GM18867 (cell line): ENCODE data around the gene FOXF2.
A peak's percentile ranks its signal among the peaks of the same experiment; 100 is the strongest.

ENCODE experiments used
- ATAC-seq: cut with Tn5 transposase; IDR thresholded peaks from one replicate; pipeline ENCODE4 v1.9.1; 2021; ENCODE audit warnings: mild to moderate bottlenecking, moderate library complexity; ENCODE audit not compliant: unreplicated experiment

The FOXF2 gene

DNA sequence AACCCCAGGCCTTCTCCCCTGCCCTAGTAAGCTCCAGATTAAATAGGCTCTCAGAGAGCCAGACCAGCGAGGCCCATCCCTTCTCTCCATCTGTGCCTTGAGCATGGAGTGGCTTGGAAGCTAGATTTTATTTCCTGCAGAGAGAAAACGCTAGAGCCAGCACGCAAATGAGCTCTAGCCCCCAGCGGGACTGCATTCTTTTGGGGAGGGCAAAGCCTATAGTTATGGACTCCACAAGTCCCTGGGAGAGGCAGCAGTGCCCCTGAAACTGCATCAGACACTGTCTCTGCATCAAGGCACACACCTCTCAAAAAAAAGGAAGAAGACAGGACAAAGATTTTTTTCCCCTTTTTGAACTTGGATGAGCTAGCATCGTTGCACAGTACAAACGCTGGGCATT, 15.8 kb downstream of the FOXF2 start:
- ATAC-seq: no peak

DNA sequence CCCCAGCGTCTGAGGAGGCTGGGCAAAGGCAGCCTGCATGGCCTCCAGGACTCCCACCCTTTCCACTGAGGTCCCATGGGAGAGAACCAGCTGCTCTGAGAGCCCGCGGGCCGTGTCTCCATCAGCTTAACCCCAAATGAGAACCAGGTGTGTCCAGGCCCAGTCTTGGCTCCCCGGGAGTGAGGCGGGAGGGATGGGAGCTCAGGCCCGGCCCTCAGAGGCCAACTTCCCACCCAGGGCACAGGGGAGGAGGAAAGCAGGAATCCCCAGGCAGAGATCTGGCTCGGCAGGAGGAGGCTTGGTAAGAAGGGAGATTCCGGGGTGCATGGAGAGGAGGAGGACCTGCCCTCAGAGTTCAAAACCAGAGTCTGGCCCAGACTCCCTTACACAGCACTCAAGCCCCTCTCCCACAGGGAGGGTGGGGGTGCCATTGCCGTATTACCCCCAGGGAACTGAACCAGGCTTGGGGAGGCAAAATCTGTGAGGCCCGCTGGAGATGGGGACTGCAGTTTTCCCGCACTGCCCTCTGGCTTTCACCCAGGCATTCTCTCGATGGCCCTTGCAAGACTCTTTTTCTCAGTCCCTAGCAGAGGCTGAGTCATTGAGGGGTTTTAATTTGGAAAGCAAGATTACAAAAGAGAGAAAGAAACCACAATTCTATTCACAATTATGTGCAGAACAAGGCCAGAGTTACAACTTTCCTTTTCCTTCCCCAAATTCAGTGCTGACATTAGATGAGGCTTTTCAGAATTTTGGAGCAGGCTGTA, 17.1 kb downstream of the FOXF2 start:
- ATAC-seq: no peak

DNA sequence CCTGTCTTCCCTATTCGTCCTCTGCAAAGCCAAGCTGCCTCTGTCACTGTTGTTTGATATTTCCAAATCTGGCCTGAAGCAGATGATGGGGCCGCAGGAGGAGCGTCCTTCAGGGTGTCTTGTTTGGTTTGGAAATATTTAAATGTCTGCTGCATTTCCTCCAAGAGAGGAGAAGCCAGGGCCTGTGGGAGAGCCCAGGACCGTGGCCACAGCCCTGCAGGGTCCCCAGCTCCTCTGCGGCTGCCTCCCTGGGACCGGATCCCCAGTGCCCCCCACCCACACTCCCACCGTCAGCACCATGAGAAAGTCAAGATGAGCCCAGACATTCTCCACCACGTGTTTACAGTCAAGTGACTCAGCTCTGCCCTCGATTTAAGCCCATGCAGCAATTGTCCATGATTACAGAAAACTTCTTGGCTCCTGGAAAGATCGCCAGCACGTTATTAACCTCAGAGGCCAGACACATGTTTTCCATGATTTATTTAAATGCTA, 18.2 kb downstream of the FOXF2 start:
- ATAC-seq: no peak

DNA sequence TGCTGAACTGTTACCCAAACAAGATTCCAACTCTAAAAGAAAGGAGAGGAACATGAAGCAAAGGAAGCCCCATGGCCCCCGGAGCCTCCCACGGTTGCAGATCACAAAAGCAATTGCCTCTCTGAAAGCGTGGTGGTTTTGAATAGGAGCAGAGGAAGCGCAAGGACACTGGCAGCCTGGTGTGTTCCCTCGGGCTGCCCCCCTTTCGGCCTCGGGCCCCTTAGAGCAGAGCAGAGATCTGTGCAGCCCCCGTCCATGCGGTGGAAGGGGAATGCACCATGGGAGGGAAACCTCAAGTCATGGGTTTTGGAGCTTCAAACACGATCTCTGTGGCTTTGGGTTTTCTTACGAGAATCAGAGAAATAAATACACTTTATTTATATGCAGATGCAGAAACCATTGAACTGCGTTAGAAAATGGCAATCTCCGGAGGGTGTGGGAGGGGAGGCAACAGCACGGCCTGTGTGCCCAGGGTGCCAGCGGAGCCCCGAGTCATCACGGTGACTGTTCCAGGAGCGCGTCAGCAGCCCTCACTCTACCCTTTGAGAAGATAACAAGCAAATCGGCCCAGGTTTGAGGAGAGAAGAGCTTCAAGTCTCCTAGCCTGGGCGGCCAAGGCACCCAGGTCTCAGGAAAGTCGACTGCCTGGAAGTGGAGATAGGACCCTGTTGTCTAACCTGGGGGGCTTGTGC, 20.5 kb downstream of the FOXF2 start:
- no peak for ATAC-seq

DNA sequence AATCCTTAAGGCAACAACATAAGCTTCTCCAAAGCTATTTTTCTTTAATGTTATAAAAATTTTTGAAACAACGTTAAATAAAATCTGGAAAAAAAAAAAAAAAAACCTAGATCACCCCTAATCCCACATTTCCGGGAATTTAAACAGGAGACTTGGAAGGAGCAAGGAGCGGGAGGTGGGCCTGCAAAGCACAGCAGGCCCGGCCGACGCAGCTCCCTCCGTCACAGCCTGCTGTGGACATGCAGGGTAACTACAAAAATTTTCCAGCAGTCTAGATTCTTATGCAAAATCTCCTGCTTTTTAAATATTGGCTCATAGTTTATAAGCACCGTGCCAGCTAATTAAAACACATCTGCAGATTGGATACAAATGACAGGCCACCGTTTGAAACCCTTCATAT, 23.5 kb downstream of the FOXF2 start:
- no peak for ATAC-seq

DNA sequence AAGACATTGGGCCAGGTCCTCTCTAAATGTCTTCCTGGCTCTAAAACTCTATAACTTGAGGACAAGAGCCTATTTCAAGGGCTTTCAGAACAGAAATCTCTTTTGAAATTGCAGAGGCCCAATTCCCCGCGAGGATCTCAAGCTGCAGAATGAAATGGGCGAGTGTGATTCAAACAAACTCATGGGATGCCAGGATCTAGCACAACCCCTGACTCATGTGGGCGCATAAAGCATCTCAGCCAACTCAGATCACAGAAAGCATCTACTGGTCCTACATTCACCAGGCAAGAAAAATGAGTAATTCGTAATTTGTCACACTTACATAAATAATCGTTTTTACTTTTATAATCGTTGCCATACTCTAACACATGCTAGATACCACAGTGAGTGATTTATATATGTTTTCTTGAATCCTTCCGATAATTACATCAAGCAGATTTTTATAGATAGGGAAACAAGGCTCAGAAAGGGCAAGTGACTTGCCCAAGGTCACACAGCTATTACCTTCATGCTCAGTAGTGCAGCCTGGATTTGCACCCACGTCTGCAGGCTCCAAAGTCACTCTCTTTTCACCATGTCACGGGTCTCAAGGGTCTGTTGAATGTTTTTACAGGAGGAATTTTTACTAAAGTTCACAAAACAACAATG, 26.2 kb downstream of the FOXF2 start:
- ATAC-seq: no peak

DNA sequence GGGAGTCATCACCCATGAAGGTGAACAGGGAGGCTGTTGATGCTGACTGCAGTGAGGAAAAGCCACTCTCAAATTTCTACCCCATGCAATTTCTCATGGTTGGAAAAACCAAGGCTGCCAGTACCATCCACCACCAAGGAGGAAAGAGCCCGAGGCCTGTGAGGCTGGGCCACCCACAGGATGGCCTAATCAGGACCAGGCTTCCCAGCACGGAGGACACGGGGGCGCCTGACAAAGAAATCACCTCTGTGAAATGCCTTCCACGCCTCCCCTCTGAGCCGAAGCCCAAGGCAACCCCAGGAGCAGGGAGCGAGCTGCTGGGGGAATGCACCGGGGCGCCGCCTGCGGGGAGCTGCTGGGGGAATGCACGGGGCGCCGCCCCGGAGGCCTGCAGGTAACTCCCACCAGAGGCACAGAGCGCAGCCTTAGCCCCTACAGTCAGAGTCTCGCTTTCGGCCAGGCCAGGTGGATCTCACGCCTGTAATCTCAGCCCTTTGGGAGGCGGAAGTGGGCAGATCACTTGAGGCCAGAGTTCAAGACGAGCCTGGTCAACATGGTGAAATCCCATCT, 26.9 kb downstream of the FOXF2 start:
- ATAC-seq: no peak

DNA sequence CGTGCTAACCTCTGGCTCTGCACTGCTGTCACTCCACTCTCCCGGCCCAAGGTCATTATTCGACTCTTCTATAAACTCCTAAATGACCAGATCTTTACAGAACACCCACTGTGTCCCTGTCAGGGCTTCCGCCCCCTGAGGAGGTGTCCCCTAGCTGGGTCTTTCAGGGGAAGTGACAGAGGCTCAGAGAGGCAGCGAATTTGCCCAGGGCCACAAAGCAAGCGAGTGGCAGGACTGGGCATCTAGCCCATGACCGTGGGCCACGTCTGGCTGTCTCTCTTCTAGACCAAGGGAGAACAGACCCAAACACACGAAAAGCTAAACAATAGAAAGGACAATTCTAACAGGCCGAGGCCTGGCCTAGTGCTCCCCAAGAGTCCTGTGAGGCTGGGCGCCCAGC, 27.4 kb downstream of the FOXF2 start:
- ATAC-seq: no peak

DNA sequence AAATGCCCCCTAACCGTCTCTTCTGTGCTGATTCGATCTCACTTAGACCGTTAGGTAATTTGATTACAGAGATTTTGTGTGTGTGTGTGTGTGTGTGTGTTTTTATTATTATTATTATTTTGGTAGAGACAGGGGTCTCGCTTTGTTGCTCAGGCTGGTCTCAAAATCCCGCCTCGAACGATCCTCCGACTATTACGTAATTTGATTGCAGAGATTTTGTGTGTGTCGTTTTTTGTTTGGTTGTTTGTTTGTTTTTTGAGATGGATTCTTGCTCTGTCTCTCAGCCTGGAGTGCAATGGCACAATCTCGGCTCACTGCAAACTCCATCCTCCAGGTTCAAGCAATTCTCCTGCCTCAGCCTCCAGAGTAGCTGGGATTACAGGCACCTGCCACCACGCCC, 28.3 kb downstream of the FOXF2 start:
- ATAC-seq: no peak

DNA sequence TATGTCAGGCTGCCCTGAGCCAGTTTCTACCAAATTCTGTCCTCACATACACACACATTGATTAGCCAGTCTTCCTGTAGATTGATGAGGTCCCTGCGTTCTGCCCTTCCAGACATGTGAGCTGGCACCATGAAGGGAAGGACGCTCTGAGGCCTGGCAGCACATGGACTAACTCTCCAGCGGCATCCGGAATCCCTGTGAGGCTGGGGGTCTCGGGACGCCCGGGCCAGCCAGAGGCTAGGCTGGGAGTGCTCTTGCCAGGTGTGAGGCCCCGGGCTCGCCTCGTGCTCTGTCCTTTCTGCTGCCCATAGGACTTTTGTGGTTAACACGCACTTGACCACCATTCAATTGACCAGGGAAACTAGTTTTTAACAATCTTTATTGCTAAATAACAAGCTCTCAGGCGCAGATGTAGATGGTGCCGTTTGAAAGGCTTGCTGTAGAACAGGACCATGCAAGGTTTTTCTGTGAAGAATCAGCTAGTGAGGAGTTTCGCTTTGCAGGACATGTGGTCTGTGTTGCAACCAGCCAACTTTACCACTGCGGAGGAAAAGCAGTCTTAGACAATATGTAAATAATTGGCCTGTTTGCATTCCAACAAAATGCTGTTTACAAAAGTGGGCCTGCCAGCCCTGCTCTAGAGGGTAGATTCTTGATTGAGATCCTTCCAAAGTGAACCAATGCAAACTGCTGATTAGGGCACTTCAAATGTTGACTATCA, 29.3 kb downstream of the FOXF2 start:
- ATAC-seq: no peak

DNA sequence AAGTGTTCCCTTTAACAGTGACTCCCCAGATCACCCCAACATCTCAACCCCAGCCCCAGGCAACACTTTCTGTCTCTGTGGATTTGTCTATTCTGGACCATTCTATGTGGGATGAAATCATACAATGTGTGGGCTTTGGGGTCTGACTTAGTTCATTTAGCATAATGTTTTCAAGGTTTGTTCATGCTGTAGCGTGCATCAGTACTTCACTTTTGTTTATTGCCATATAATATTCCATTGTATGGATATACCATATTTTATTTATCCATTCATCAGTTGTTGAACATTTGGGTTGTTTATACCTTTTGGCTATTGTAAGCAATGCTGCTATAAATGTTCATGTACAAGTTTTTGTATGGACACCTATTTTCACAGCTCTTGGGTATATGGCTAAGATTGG, 31.0 kb downstream of the FOXF2 start:
- no peak for ATAC-seq

DNA sequence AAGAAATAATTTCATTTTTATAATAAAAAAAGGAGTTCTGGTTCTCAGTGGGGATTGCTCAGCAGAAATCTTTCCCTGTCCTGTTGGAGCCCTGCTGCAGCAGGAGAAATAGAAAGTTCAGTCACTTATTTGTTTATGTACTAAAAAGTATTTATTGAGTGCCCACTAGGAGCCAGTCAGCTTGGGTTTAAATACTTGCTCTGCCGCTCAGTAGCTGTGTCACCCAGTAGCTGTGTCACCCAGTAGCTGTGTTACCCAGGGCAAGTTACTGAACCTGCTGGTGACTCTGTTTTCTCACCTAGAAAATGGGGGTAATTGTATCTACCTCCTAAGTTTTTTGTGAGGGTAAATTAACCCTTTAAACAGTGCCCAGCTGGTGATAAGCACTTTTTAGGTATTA, 32.9 kb downstream of the FOXF2 start:
- ATAC-seq: no peak

DNA sequence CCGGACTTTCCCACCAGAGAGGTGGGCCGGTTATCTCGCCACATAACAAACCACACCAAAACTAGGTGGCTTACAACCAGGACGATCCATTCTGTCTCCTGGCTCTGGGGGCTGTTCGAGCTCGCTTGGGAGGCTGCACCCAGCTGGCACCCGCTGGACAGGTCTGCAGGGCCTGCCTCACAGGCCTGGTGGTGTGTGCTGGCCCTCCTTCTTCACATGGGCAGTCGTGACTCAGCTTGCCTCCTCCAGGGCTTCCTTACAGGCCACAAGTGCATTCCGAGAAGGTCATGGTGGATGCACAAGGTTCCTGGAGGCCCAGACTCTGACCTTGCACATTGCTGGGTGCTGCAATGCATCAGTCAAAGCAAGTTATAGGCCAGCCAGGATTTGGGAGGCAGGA, 34.2 kb downstream of the FOXF2 start:
- ATAC-seq: no peak

DNA sequence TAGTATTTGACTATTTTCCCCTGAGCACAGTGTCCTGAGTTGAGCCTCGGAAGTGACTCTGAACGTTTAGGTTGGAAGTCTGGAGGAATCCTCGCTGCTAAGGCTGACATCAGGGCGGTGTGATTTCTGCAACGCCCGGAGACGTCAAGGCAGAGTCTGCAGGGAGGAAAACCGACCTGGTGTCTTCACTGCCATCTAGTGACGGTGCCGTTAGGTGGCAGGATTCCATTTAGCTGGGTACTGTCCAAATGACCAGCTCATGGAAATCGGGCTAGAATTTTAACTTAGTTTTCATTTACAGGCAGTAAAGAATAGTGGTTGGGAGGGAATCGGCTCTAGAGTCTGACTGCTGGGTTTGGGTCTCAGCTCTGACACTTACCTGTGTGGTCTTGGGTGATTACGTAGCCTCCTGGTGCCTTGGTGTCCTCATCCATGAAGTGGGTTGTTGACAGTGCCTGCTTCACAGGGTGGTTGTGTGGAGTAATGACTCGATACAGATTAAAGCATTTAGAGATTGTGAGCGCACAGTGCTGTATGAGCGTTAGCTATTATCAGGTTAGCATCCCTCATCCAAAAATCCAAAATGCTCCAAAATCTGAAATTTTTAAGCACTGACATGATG, 35.0 kb downstream of the FOXF2 start:
- no peak for ATAC-seq

DNA sequence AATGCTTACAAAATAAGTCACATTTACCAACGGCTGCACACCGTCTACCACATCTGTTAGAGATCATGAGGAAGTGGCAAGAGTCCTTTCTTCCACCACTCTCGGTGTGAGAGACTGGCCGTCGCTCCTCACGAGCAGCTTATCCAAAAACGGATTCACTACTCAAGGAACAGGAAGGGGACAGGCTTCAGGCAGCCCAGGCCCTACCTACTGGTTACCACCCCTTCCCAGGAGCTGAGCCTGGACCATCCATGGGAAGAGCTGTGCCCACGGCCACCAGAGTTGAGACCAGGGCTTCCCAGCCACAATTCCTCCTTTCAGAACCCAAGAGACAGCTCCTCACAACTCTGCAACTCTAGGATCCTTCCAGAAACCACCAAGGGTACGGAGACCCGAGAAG, 37.0 kb downstream of the FOXF2 start:
- ATAC-seq: no peak

DNA sequence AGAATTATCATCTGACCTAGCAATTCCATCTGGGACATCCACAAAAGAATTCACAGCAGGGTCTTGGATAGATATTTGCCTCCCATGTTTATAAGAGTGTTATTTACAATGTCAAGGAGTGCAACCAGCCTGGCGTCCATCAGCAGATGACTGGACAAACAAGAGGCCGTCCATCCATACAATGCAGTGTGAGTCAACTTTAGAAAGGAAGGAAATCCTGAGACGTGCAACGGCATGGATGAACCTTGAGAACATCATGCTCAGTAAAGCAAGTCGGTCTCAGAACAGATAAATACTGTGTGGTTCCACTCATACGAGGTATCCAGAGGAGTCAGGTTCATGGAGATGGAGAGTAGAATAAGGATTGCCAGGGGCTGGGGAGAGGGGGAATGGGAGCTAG, 46.4 kb downstream of the FOXF2 start:
- no peak for ATAC-seq

DNA sequence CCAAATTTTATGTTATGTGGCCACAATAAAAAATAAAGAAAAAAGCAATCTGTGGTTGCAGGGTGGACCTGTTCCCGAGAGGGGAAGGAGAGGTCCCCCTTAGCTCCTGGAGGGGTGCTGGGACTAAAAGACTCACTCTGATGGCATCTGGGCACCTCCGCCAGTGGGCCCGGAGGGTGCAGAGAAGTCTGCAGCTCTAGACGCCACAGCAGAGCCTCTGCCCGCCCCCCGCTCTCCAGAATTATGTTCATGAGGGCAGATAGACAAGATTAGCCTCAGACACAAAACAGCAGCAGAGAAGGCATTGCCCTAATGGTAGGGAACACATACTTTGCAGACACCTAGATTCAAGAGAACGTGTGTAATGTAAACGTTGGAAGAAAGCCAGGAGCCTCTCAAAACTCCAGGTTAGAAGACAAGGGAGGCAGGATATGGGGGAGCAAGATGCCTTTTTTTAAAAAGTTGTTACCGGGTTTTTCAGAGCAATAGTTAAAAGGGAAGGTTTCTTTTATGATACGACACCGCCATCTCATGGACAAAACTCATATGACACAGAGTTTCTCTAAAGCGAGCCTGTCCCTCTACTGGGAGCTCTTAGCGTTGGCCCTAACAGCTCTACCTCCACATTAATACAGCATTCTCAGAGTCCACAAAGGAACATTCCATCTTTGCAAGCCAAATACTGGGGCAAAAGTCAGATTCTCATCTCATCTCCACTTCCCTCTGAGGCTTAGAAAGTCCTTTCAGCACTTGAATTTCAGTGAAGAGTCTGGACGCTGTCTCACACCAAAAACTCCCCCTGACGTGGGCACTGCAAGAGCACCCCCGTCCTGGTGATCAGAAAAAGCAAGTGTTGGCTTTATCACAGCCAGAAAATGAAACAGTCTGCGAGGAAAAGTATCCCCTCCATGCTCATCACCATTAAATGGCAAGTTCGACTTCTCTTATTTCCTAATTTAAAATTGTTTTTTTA, 47.2 kb downstream of the FOXF2 start:
- peak; percentile 68 for ATAC-seq

DNA sequence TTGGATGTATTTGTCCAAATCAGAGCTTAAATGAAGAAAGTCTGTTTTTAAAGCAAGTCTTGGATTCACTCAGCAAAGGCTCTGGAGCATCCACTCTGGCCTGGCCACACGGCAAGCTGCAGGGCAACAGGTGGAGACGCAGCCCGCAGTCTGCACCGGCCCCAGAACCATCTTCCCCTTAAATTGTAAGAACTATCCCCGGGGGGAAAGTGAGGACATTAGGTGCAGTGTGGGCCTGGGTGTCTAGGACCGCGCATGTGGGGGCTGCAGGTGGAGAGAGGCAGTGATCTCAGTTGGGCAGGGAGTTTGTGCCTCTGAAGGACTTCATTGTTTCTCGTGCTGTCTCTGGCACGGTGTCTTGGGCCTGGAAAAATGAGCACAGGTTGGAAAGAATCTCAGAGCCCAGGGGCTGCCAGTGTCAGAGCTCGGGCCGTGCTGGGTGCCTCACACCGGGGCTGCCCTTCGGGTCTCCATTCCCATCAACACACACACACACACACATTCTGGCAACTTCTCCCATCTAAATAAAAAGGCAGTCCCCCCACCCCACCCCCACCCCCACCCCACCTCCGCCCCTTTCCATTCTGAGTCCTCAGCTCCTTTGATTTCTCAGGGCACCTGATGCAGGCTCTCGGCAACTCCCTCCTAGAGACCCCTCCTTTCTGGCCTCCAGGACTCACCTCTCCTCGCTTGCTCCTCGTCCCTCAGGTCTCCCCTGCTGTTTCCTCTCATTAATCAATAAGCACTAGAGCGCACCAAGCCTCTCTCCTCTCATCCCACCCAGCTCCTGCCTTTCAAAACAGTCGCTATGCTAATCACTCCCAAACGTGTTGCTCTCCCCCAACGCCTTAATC, 48.4 kb downstream of the FOXF2 start:
- ATAC-seq: no peak
